GM12875 (cell line): Measurements from ENCODE around the gene FBXW7.

ENCODE experiments used
- H3K4me3 ChIP-seq: one replicate; pipeline ENCODE4 v1.5.1; 2011; ENCODE audit warnings: low read depth, low read length, control low read depth
- CTCF ChIP-seq: IDR thresholded peaks from 2 replicates; pipeline ENCODE4 v1.5.1; 2011; ENCODE audit warnings: low read depth, mild to moderate bottlenecking, control low read depth, inconsistent platforms, low read length, moderate library complexity, borderline replicate concordance; ENCODE audit not compliant: insufficient read depth

Gene FBXW7

GRCh38 chr4:152464030-152464823 lies 71.7 kb downstream of the FBXW7 start:
- no peak overlapping the region for H3K4me3 ChIP-seq
- no peak for TF ChIP-seq CTCF

GRCh38 chr4:152463562-152463961 lies 72.3 kb downstream of the FBXW7 start:
- no peak for TF ChIP-seq CTCF
- no peak overlapping the region for H3K4me3 ChIP-seq

GRCh38 chr4:152462695-152463094 lies 73.2 kb downstream of the FBXW7 start:
- H3K4me3 ChIP-seq, result no peak overlapping the region
- no peak for TF ChIP-seq CTCF

GRCh38 chr4:152462047-152462446 lies 73.8 kb downstream of the FBXW7 start:
- no peak overlapping the region for H3K4me3 ChIP-seq
- TF ChIP-seq CTCF, result no peak

GRCh38 chr4:152460488-152460887 lies 75.4 kb downstream of the FBXW7 start:
- peak; percentile 22; the same call in 1 of the 2 replicates for TF ChIP-seq CTCF
- no peak overlapping the region for H3K4me3 ChIP-seq

- TF ChIP-seq CTCF, result no peak
Observed at GRCh38 chr4:152459326-152459725, 76.6 kb downstream of the FBXW7 start.

GRCh38 chr4:152458801-152459302 lies 77.0 kb downstream of the FBXW7 start:
- TF ChIP-seq CTCF, result no peak
- H3K4me3 ChIP-seq, result no peak overlapping the region

More at GRCh38 chr4:152459326-152459725, 76.6 kb downstream of the FBXW7 start:
- no peak overlapping the region for H3K4me3 ChIP-seq
